Liver (tissue), 10 donors: Measurements from ENCODE around the gene ZNF772. TPM values are rescaled to one million over a fixed set of nuclear protein-coding genes. Genes with fewer than 3 reads are reported as not detected.
A peak's percentile ranks its signal among the peaks of the same experiment; 100 is the strongest.

Experiments used
- DNase-seq: peaks from one replicate; pipeline ENCODE4 v3.0.0-alpha.2; 2017; ENCODE audit warnings: low spot score
- H3K27ac ChIP-seq, 2 donors: one replicate each; pipeline ENCODE4 v1.7.0; 2013; ENCODE audit warnings: inconsistent platforms in 2 of 2, low read length in 2 of 2, control low read depth in 1 of 2, low read depth in 1 of 2, mild to moderate bottlenecking in 1 of 2
- H3K27me3 ChIP-seq, 4 donors: one replicate each; pipeline versions ENCODE4 v1.6.1 to v1.7.0; 2013; ENCODE audit warnings: low read length in 3 of 4, inconsistent platforms in 1 of 4, mild to moderate bottlenecking in 1 of 4, moderate library complexity in 1 of 4; ENCODE audit not compliant: control insufficient read depth in 4 of 4, insufficient read depth in 4 of 4
- H3K36me3 ChIP-seq, 4 donors: one replicate each; pipeline versions ENCODE4 v1.6.1 to v1.7.0; 2013; ENCODE audit warnings: low read length in 3 of 4, mild to moderate bottlenecking in 3 of 4, low read depth in 1 of 4, moderate library complexity in 1 of 4; ENCODE audit not compliant: control insufficient read depth in 4 of 4, insufficient read depth in 3 of 4
- H3K4me1 ChIP-seq, 4 donors: one replicate each; pipeline versions ENCODE4 v1.6.1 to v1.7.0; 2013; ENCODE audit warnings: low read length in 3 of 4, mild to moderate bottlenecking in 3 of 4, moderate library complexity in 1 of 4; ENCODE audit not compliant: control insufficient read depth in 4 of 4, insufficient read depth in 4 of 4
- H3K4me3 ChIP-seq, 3 donors: one replicate each; pipeline versions ENCODE4 v1.6.1 to v1.7.0; 2013; ENCODE audit warnings: low read length in 3 of 3, control low read depth in 1 of 3, low read depth in 1 of 3, mild to moderate bottlenecking in 1 of 3
- H3K9ac ChIP-seq, 2 donors: one replicate each; pipeline ENCODE4 v1.7.0; 2013; ENCODE audit warnings: low read length in 2 of 2, mild to moderate bottlenecking in 2 of 2, moderate library complexity in 2 of 2, control low read depth in 1 of 2, low read depth in 1 of 2
- H3K9me3 ChIP-seq, 4 donors: one replicate each; pipeline versions ENCODE4 v1.6.1 to v1.7.0; 2013; ENCODE audit warnings: low read length in 3 of 4; ENCODE audit not compliant: control insufficient read depth in 4 of 4
- FOXA2 ChIP-seq: IDR thresholded peaks from 2 replicates; pipeline ENCODE4 v1.6.1; 2016; ENCODE audit warnings: antibody characterized with exemption
- GABPA ChIP-seq, 2 donors: IDR thresholded peaks in 1 of 2; conservative IDR thresholded peaks in 1 of 2; 2 replicates each; pipeline ENCODE4 v1.6.1; 2016; ENCODE audit warnings: antibody characterized with exemption in 2 of 2, mild to moderate bottlenecking in 1 of 2, moderate library complexity in 1 of 2
- HNF4A ChIP-seq, 2 donors: conservative IDR thresholded peaks; 2 replicates each; pipeline ENCODE4 v1.6.1; 2016; ENCODE audit warnings: antibody characterized with exemption in 2 of 2, mild to moderate bottlenecking in 2 of 2
- HNF4G ChIP-seq: IDR thresholded peaks from 2 replicates; pipeline ENCODE4 v1.6.1; 2016; ENCODE audit warnings: antibody characterized with exemption
- NR2F2 ChIP-seq: IDR thresholded peaks from 2 replicates; pipeline ENCODE4 v1.6.1; 2016; ENCODE audit warnings: antibody characterized with exemption
- RXRA ChIP-seq, 2 donors: IDR thresholded peaks; 2 replicates each; pipeline ENCODE4 v1.6.1; 2017 to 2018; ENCODE audit warnings: antibody characterized with exemption in 2 of 2, mild to moderate bottlenecking in 1 of 2
- SP1 ChIP-seq: IDR thresholded peaks from 2 replicates; pipeline ENCODE4 v1.6.1; 2018; ENCODE audit warnings: antibody characterized with exemption, mild to moderate bottlenecking
- TAF1 ChIP-seq: conservative IDR thresholded peaks from 2 replicates; pipeline ENCODE4 v1.6.1; 2016; ENCODE audit warnings: antibody characterized with exemption, mild to moderate bottlenecking
- WGBS: extraction: QIAGEN DNeasy Blood & Tissue Kit; methylation state at CpG from one replicate; pipeline ENCODE4 v1.1.7; 2013; 5-methylcytosine and 5-hydroxymethylcytosine counted together
- polyA plus RNA-seq, 2 donors: library from polyadenylated mRNA; stranded (reverse) in 1 of 2; unstranded in 1 of 2; fragments of 200-250 nt in 1 of 2; fragments of >200 nt in 1 of 2; fragmentation: Nextera tagmentation in 1 of 2; extraction: Ambion mirVana in 1 of 2; gene quantifications; one replicate each; pipeline versions ENCODE4 v1.2.1 to v1.2.3, GENCODE V29; 2013 to 2015
- small RNA-seq: library from RNA; depleted of rRNA; stranded (forward); fragments of <200 nt; gene quantifications from one replicate; pipeline ENCODE3, GENCODE V24; 2014
- total RNA-seq, 2 donors: library from RNA; depleted of rRNA; stranded (reverse); fragments of >200 nt; gene quantifications; one replicate each; pipeline ENCODE4 v1.2.3, GENCODE V29; 2014
- TF ChIP-seq, protein P1 (sequence below): IDR thresholded peaks from 2 replicates; pipeline ENCODE4 v1.6.1; 2016; ENCODE audit warnings: antibody characterized with exemption
- TF ChIP-seq, protein P2 (sequence below): IDR thresholded peaks from 2 replicates; pipeline ENCODE4 v1.6.1; 2016; ENCODE audit warnings: antibody characterized with exemption, mild to moderate bottlenecking
- donor health status: healthy.
- donor health status: healthy.
- donor health status: healthy.
- donor health status: healthy.
- donor health status: healthy.

Gene ZNF772
- total and polyA plus RNA-seq, 4 donors = 0.81 to 11.1 (median 3.5) TPM

DNA sequence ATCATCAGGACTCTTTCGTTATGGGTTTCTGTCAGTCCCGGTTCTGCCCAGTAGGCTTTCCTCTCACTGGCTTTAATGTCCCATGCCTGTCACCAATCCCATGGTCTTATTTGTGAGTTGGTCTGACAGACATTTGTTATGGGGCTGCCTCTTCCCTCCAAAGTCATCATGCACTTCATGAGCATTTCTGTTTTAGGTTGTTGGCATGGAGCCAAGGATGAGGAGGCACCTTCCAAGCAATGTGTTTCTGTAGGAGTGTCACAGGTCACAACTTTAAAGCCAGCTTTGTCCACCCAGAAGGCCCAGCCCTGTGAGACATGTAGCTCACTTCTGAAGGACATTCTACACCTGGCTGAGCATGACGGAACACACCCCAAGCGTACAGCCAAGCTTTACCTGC lies 57.9 kb downstream of the ZNF772 start:
- no peak for DNase-seq
- Histone ChIP-seq H3K36me3 (peaks cover 17 to 63% (median 59%) of the 10 kb centered on the region in 4 donors), H3K9me3 (peaks cover 40 to 78% (median 56%) of the 10 kb centered on the region in 4 donors), H3K27me3 (no peaks in the 10 kb centered on the region), H3K27ac (no peak overlapping the region), H3K4me1 (no peaks in the 10 kb centered on the region), H3K9ac (no peak overlapping the region), H3K4me3 (peak overlapping the region in 2 of 3 donors; percentile 45 to 76)
- no peak for TF ChIP-seq GABPA (IDR thresholded peaks at IDR 0.05 in 1 of 2, conservative IDR thresholded peaks at IDR 0.05 in 1 of 2)
- no peak for TF ChIP-seq RXRA (IDR thresholded peaks at IDR 0.05)
- TF ChIP-seq NR2F2 = no peak
- TF ChIP-seq FOXA2 = no peak
- no peak for TF ChIP-seq SP1
- TF ChIP-seq TAF1 = no peak
- TF ChIP-seq, protein P1, sequence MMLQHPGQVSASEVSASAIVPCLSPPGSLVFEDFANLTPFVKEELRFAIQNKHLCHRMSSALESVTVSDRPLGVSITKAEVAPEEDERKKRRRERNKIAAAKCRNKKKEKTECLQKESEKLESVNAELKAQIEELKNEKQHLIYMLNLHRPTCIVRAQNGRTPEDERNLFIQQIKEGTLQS = no peak
- TF ChIP-seq, protein P2, sequence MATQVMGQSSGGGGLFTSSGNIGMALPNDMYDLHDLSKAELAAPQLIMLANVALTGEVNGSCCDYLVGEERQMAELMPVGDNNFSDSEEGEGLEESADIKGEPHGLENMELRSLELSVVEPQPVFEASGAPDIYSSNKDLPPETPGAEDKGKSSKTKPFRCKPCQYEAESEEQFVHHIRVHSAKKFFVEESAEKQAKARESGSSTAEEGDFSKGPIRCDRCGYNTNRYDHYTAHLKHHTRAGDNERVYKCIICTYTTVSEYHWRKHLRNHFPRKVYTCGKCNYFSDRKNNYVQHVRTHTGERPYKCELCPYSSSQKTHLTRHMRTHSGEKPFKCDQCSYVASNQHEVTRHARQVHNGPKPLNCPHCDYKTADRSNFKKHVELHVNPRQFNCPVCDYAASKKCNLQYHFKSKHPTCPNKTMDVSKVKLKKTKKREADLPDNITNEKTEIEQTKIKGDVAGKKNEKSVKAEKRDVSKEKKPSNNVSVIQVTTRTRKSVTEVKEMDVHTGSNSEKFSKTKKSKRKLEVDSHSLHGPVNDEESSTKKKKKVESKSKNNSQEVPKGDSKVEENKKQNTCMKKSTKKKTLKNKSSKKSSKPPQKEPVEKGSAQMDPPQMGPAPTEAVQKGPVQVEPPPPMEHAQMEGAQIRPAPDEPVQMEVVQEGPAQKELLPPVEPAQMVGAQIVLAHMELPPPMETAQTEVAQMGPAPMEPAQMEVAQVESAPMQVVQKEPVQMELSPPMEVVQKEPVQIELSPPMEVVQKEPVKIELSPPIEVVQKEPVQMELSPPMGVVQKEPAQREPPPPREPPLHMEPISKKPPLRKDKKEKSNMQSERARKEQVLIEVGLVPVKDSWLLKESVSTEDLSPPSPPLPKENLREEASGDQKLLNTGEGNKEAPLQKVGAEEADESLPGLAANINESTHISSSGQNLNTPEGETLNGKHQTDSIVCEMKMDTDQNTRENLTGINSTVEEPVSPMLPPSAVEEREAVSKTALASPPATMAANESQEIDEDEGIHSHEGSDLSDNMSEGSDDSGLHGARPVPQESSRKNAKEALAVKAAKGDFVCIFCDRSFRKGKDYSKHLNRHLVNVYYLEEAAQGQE = no peak
- TF ChIP-seq HNF4A (conservative IDR thresholded peaks at IDR 0.05) = no peak
- TF ChIP-seq HNF4G = no peak
- WGBS = 98% methylated on average over 4 of the region's 4 CpGs

Small RNAs within 50 kb of the gene (small RNA-seq; reads per million reads assigned to genes)
- gene VN1R107P = not detected

Other genes with a start within 250 kb of the ZNF772 start
- gene AURKC, start 246.5 kb downstream of the ZNF772 start, total RNA-seq = under 1 TPM; 0.42 to 0.65 TPM
- 1 to 10 TPM in 1 of 2 donors, under 1 TPM in 1; 0.55 to 1.0 TPM for gene AURKC, start 246.5 kb downstream of the ZNF772 start, polyA plus RNA-seq
- 10 to 100 TPM; 13.4 to 13.9 TPM for gene ZNF805, start 236.9 kb downstream of the ZNF772 start, total RNA-seq
- under 1 TPM; 0.75 to 0.86 TPM for gene ZNF805, start 236.9 kb downstream of the ZNF772 start, polyA plus RNA-seq
- 10 to 100 TPM; 36.4 to 54.4 TPM for gene ZNF460, start 197.1 kb downstream of the ZNF772 start, total RNA-seq
- gene ZNF460, start 197.1 kb downstream of the ZNF772 start, polyA plus RNA-seq = 1 to 10 TPM in 1 of 2 donors, under 1 TPM in 1; 0.24 to 2.3 TPM
- gene ZNF543, start 157.1 kb downstream of the ZNF772 start, total RNA-seq = 1 to 10 TPM; 3.8 to 8.4 TPM
- gene ZNF543, start 157.1 kb downstream of the ZNF772 start, polyA plus RNA-seq = under 1 TPM; 0.38 to 0.58 TPM
- 1 to 10 TPM; 3.2 to 5.6 TPM for gene ZNF304, start 126.3 kb downstream of the ZNF772 start, total RNA-seq
- 1 to 10 TPM in 1 of 2 donors, under 1 TPM in 1; 0.90 to 1.3 TPM for gene ZNF304, start 126.3 kb downstream of the ZNF772 start, polyA plus RNA-seq
- 1 to 10 TPM; 2.8 to 6.1 TPM for gene TRAPPC2B, start 114.0 kb downstream of the ZNF772 start, total RNA-seq
- 1 to 10 TPM; 3.1 to 4.2 TPM for gene TRAPPC2B, start 114.0 kb downstream of the ZNF772 start, polyA plus RNA-seq
- 1 to 10 TPM; 1.7 to 1.8 TPM for gene ZNF547, start 114.0 kb downstream of the ZNF772 start, total RNA-seq
- gene ZNF547, start 114.0 kb downstream of the ZNF772 start, polyA plus RNA-seq = under 1 TPM; 0.22 to 0.33 TPM
- gene ZNF548, start 87.7 kb downstream of the ZNF772 start, total RNA-seq = 10 to 100 TPM in 1 of 2 donors, 1 to 10 TPM in 1; 7.3 to 13.9 TPM
- gene ZNF548, start 87.7 kb downstream of the ZNF772 start, polyA plus RNA-seq = 1 to 10 TPM; 1.8 to 3.4 TPM
- 1 to 10 TPM; 7.6 to 8.2 TPM for gene ZNF17, start 66.4 kb downstream of the ZNF772 start, total RNA-seq
- gene ZNF17, start 66.4 kb downstream of the ZNF772 start, polyA plus RNA-seq = 1 to 10 TPM; 1.2 to 1.4 TPM
- gene ZNF749, start 42.2 kb downstream of the ZNF772 start, total RNA-seq = 10 to 100 TPM in 1 of 2 donors, 1 to 10 TPM in 1; 5.9 to 11.6 TPM
- gene ZNF749, start 42.2 kb downstream of the ZNF772 start, polyA plus RNA-seq = 1 to 10 TPM in 1 of 2 donors, under 1 TPM in 1; 0.83 to 5.4 TPM
- gene VN1R1, start 20.4 kb downstream of the ZNF772 start, total RNA-seq = under 1 TPM; 0.42 to 0.98 TPM
- gene VN1R1, start 20.4 kb downstream of the ZNF772 start, polyA plus RNA-seq = under 1 TPM; 0.14 to 0.19 TPM
- 10 to 100 TPM in 1 of 2 donors, 1 to 10 TPM in 1; 4.2 to 12.4 TPM for gene ZNF419, start 10.2 kb upstream of the ZNF772 start, total RNA-seq
- gene ZNF419, start 10.2 kb upstream of the ZNF772 start, polyA plus RNA-seq = 1 to 10 TPM; 1.9 to 3.2 TPM
- 1 to 10 TPM; 7.3 to 7.4 TPM for gene ZNF773, start 22.4 kb upstream of the ZNF772 start, total RNA-seq
- 1 to 10 TPM; 1.4 to 1.7 TPM for gene ZNF773, start 22.4 kb upstream of the ZNF772 start, polyA plus RNA-seq
- gene ZNF549, start 49.8 kb upstream of the ZNF772 start, total RNA-seq = 1 to 10 TPM; 2.3 to 4.5 TPM
- gene ZNF549, start 49.8 kb upstream of the ZNF772 start, polyA plus RNA-seq = under 1 TPM; 0.66 to 0.67 TPM
- gene ZNF550, start 82.3 kb upstream of the ZNF772 start, total RNA-seq = 1 to 10 TPM; 4.4 to 4.8 TPM
- gene ZNF550, start 82.3 kb upstream of the ZNF772 start, polyA plus RNA-seq = 1 to 10 TPM in 1 of 2 donors, under 1 TPM in 1; 0.96 to 3.0 TPM
- gene ZNF416, start 101.3 kb upstream of the ZNF772 start, total RNA-seq = 1 to 10 TPM; 1.5 to 2.9 TPM
- gene ZNF416, start 101.3 kb upstream of the ZNF772 start, polyA plus RNA-seq = under 1 TPM; 0.97 to 0.99 TPM
- 1 to 10 TPM; 1.2 to 8.6 TPM for gene ZIK1, start 106.6 kb upstream of the ZNF772 start, total RNA-seq
- under 1 TPM; 0.29 to 0.60 TPM for gene ZIK1, start 106.6 kb upstream of the ZNF772 start, polyA plus RNA-seq
- gene ZNF530, start 122.3 kb upstream of the ZNF772 start, total RNA-seq = 1 to 10 TPM; 1.4 to 7.1 TPM
- gene ZNF530, start 122.3 kb upstream of the ZNF772 start, polyA plus RNA-seq = 1 to 10 TPM in 1 of 2 donors, under 1 TPM in 1; 0.86 to 1.4 TPM
- 10 to 100 TPM in 1 of 2 donors, 1 to 10 TPM in 1; 6.9 to 12.1 TPM for gene ZNF134, start 136.7 kb upstream of the ZNF772 start, total RNA-seq
- 1 to 10 TPM; 1.5 to 4.0 TPM for gene ZNF134, start 136.7 kb upstream of the ZNF772 start, polyA plus RNA-seq
- gene ZNF211, start 155.6 kb upstream of the ZNF772 start, total RNA-seq = 1 to 10 TPM; 4.4 to 7.0 TPM
- gene ZNF211, start 155.6 kb upstream of the ZNF772 start, polyA plus RNA-seq = 1 to 10 TPM; 2.0 to 2.3 TPM
- not detected for gene ZSCAN4, start 191.4 kb upstream of the ZNF772 start, total RNA-seq
- gene ZSCAN4, start 191.4 kb upstream of the ZNF772 start, polyA plus RNA-seq = not detected
- gene ZNF551, start 204.4 kb upstream of the ZNF772 start, total RNA-seq = 10 to 100 TPM in 1 of 2 donors, 1 to 10 TPM in 1; 3.1 to 10.5 TPM
- 1 to 10 TPM in 1 of 2 donors, under 1 TPM in 1; 0.79 to 1.0 TPM for gene ZNF551, start 204.4 kb upstream of the ZNF772 start, polyA plus RNA-seq
- gene ZNF154, start 231.6 kb upstream of the ZNF772 start, total RNA-seq = 1 to 10 TPM; 2.2 to 4.7 TPM
- under 1 TPM; 0.32 to 0.36 TPM for gene ZNF154, start 231.6 kb upstream of the ZNF772 start, polyA plus RNA-seq